NCI-H82 treated with DMSO at 0.1 percent for 48 hours (cell line): Measurements from ENCODE around the gene MRPL21.
"Not testable (repeated sequence)": the region's sequence is repeated elsewhere in the genome, so short reads cannot be mapped to it uniquely, and the experiment has no call there.

ENCODE experiments used
- DNase-seq: peaks from one replicate; lab custom pipeline; 2025; ENCODE audit not compliant: unreplicated experiment; lab: John Stamatoyannopoulos, UW

Gene MRPL21

DNA sequence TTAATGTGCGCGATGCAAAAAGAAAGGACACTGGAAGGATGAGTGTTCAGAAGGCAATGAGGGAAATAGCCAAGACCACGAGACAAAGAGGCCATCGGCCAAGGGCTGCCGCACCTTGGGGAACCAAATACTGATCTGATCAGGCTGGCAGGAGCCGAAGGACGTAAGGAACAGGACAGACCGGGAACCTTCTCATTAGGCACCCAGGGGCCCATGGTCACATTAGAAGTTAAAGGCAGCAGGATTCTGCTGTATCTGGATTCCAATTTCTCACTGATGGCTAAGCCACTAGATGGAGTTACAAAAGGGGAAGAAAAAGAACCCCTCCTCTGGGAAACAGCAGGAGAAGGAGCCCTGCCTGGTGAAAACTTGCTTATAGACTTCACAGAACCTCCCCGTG, 33.2 kb downstream of the MRPL21 start:
- DNase-seq, result no peak

DNA sequence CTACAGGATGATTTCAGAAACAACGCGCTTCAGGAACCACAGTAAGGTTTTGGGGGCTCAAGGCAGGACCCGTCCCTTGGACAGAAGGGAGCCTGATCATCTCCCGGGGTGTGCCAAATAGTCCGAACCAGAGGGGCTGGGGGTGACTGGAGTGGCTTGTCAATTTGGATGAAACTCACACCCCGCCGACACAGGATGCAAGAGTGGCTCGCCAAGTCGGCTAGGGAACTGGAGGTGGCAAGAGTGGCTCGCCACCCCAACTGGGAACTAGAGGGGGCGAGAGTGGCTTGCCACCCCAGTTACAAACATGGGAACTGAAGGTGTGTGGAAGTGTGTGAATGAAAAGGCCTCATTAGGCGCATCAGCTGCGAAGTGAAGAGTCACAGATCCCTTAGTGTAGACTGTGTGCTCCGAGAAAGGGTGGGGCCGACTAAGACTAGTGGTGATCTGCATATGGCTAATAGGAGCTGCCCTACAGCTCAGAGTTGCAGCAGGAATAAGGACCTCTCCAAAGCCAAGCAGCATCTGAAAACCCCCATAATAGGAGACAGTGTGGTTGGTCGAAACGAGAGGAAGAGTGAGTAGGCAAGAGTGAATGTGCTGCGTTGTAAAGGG, 35.3 kb downstream of the MRPL21 start:
- DNase-seq, result no peak

DNA sequence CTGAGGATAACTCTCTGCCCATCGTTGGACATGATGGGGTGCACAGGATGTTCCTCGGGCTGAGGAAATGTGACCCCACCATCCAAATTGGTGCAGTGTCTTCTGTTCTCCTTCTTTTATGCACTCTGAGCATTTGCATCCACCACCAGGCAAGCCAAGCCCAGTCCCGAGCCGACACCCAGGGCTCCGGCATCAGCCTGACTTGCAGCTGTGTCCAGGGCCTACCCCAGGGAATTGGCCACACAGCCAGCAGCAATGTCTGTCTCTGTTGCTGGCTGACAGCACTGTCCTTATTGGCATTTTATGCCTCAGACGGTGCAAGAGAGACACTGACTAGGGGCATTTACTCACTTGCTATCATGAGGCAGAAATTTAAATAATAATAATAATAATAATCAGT, 36.6 kb downstream of the MRPL21 start:
- DNase-seq, result no peak

DNA sequence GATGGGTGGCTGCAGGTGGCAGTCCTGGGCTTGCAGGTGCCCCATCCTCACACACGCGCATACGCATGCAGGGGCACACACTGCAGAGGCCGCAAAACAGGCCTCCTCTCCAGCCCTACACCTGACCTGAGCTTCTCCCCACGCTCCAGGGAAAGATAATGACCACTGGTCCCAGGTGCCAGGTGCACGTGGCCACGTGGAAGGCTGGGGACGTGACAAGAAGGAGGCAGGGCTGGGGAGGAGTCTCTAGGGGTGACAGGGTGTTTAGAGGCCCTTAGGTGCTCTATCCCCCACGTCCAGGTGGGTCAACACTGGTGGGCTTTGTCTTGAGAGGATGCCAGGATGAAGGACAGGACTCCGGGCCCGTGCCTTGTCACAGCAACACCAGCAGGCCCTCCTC, 38.4 kb downstream of the MRPL21 start:
- DNase-seq, result no peak

DNA sequence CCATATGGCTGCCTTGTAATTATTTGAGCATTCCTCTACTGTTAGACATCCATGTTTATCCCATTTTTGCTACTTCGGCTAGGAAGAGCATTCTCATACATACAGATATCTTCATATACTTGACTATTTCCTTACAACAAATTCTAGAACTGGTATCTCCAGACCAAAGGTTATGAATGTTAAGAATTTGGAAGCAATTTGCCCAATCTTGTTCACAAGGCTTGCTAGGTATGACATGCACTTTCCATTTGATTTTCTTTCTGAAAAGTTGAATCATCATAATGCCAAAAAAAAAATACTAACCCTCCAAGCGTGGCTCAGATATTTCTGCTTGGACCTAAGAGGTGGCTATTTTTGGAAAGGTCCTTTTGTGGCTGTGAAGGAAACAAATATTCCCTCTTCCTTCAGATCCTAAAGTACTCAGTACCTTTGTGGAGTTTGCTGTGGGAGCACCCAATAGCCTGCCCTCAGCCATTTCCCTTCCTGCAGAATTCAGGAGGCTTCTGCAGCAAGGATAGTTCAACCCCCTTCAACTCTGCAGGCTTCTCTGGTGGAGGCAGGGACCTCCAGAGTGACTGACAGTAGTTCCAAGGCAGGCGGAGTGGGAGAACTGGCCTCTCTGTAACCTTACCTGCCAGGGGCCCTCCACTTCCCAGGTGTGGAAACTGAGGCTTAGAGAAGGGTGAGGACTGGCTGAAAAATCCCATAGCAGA, 39.9 kb downstream of the MRPL21 start:
- DNase-seq, result no peak

DNA sequence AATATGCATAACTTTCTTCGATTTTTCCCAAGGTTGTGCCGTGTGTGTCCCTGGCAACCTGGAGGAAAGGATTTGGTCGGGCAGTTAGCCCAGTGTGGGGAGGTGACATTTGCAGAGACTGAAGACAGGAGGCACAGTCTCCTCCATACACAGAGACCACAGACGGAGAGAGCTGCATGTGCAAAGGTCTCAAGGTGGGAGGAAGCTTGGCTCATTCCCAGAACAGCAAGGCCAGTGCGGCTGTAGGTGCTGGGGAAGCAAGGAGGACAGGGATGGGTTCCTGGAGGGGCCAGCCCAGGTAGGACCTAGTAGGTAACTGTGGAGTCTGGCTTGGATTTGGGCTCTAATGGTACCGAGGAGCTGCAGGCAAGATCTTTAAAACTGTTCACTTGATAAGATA, 41.2 kb downstream of the MRPL21 start:
- no peak for DNase-seq

DNA sequence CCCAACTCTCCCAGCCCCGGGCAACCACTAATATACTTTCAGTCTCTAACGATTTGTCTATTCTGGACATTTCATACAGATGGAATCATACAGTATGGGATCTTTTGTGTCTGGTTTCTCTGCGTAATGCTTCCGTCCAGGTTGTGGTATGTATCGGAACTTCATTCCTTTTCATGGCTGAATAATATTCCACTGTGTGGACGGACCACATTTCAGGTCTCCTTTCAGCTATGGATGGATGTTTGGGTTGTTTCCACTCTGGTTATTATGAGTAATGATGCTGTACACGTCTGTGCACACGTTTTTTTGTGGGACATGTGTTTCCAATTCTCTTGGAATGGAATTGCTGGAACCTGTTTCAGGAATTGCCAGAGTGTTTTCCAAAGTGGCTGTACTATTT, 44.5 kb downstream of the MRPL21 start:
- no peak for DNase-seq

DNA sequence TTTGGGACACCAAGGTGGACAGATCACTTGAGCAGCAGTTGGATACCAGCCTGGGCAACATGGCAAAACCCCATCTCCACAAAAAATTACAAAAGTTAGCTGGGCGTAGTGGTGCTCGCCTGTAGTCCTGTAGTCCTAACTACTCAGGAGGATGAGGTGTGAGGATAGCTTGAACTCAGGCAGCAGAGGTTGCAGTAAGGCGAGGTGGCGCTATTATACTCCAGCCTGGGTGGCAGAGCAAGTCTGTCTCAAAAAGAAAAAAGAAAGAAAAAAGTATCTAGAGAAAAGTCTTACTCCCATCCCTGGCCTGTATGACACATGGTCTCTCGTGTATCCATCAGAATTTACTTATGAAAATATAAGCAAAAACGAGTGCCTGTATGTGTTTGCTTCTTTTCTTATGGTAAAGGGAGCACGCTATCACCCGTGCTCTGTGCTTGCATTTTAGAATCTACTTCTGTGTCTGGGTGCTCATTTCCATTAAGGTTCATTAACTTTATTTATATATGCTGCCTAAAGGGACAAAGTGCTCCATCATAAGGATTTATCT, 46.5 kb downstream of the MRPL21 start:
- no peak for DNase-seq

DNA sequence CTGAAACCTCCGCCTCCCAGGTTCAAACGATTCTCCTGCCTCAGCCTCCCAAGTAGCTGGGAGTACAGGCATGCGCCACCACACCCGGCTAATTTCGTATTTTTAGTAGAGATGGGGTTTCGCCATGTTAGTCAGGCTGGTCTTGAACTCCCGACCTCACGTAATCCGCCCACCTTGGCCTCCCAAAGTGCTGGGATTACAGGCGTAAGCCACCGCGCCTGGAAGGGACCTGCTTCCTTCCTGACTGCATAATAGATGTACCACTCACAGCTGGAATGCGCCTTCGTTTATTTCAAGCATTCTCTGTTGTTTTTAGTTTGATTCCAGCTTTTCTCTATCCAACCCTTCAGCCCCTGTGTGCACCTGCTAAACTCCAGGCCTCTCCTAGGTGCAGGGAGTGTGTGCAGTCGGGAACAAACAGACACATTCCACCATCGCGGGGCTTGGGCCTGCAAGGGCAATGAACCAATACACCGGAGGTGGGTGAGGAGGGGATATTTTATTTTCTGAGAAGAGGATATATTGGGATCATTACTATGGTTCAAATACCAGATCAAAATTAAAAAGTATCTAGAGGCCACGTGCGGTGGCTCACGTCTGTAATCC, 47.1 kb downstream of the MRPL21 start:
- DNase-seq, result not testable (repeated sequence)

DNA sequence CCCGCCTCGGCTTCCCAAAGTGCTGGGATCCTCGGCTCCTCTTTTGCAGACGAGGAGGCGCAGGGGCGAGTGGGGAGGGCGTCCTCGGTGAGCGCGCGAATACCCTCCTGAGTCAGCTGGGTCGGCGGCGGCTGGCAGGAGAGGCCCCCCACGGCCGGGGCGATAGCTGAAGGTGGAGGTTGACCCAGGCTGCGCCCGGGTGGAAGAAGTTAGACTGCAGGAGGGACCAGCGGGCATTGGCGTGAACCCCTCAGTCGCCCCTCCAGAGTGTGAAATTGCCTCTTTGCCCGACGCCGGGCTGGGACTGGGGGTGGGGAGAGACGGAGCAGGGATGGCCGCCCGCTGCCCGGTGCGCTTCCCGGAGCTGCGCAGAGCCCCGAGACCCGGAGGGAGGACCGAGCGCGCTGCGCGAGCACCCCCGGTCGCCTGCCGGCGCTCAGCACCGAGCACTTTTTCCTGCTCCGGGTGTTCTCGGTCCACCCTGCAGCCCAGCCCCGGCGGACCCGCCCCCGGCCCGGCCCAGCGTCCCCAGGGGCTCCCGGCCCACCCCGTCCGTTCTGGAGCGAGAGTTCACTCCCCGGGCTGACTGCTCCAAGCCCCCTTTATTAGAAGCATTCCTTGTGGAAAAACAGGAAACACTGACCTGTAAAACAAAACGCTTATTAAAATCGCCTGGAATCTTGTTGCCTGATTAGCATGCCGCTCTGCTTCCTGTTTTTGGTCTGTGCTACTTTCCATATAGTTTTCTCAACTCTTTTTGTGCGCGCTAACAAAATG, 48.2 kb downstream of the MRPL21 start:
- DNase-seq, result no peak

DNA sequence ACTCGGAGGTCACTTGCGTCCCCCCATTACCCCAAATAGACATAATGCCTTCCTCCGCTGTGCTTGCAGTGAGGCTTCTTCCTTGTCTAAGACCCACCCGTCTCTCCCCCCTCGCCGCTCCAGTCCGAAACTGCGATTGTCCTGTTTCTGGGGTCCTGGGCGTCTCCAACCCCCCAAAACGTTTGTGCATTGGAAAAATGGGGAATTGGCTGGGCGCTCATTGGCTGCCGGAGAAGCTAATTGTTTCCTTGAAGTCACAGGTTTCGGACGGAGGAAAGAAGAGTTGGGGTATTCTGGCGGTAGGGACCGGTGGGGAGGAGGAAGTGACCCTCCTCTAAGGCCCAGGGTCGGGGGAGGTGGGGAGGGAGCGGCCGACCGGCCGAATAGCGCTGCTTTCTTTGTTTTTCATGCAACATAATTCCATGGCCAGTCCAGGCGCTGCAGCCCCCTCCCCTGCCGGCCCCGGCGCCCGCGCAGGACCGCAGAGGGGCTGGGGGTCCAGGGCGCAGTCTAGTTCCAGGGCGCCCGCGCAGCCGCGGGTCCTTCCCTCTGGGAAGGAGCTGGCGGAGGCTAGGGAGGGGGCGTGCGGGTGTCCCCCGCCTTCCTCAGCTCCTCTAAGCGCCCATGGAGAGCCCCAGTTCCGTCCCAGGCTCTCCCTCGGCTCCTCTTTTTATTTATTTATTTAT, 49.2 kb downstream of the MRPL21 start:
- no peak for DNase-seq

DNA sequence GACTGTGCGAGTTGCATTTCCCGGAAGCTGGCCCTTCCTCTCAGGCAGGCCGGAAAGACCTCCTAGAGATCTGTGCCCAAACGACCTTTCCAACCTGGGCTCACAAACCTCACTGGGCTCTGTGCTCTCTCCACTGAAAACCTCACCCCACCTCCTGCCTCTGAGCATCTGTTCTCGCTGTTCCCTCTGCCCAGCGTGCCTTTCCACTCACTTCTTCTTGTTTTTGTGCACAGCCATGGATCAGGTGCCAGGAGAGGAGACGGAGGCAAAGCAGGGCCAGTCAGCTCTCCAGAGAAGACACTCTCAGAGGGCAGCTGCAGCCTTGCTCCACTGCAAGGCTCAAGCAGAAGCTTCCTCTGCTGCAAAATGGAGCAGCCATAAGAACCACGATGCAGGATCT, 51.0 kb downstream of the MRPL21 start:
- DNase-seq, result no peak

DNA sequence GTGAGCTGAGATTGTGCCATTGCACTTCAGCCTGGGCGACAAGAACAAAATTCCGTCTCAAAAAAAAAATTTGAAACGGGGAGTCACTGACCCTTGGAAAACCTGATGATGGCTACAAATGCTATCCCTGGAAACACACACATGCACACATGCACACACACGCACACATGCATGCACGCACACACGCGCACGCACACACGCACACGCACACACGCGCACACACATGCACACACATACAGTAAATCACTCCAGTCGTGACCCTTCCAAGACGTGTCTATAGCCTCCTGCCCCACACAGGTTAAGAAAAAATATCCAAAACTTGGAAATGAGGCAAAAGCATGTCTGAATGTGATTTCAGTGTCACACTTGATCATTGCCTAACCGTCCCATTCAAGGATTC, 55.2 kb downstream of the MRPL21 start:
- no peak for DNase-seq

DNA sequence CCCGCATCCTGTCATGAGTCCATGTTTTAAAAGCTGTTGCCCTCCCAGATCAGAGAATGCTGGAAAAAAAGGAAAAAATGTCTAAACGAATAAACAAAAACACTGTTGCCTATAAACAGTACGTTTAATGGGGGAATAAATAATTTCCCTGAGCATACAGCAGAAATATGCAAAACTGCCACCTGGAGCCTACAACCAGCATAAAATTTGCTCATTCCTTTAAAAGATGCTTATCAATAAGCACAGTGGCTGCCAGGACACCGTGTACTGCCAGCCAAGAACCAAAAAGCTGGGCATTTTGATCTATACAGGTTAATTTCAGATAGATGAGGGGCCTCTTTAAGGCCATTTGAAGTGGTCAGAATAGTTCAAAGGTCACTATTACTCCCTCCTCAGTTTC, 56.2 kb downstream of the MRPL21 start:
- no peak for DNase-seq

DNA sequence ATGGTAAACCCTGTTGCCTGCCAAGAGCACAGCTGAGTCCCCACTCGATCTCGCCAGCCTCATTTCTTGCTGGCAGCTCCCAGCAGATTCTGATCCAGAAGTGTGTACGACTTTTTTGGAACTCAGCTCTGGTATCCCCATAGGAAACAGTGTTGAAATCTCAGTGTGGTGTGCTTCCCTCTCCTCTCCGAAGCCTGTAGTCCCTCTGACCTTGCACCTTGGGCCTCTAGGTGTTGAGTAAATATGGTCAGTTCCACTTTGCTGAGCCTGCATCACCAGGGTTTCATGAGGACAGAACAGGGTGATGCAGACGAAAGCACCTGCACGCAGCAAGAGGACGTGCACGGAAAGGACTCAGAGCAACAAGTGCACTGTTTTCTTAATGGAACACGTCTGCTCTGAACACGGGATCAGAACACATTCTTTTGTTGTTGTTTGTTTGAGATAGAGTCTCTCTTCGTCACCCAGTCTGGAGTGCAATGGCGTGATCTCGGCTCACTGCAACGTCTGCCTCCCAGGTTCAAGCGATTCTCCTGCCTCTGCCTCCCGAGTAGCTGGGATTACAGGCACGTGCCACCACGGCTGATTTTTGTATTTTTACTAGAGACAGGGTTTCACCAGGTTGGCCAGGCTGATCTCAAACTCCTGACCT, 58.2 kb downstream of the MRPL21 start:
- DNase-seq, result no peak

DNA sequence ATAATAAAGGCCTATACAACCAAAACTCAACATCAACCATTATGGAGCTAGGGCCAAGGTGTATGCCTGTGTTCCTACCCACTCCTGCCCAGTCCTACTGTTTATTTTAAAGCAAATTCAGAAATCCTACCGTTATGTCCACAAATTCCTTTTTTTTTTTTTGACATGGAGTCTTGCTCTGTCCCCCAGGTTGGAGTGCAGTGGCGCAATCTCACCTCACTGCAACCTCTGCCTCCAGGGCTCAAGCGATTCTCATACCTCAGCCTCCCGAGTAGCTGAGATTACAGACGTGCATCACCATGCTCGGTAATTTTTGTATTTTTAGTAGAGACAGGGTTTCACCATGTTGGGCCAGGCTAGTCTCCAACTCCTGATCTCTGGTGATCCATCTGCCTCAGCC, 58.8 kb downstream of the MRPL21 start:
- no peak for DNase-seq

DNA sequence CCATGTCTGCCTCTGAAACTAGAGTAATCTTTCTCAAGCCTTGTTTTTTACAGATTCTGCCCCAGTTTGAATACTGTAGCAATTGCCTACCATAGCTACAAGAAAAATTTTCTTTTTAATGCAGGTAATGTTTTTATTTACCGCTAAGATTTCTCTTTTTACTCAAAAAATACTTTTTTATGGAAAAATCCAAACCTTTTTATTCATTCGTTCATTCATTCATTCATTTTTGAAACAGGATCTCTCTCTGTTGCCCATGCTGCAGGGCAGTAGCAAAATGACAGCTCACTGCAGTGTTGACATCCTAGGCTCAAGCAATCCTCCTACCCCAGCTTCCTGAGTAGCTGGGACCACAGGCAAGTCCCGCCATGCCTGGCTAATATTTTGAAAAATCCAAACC, 59.3 kb downstream of the MRPL21 start:
- DNase-seq, result no peak

DNA sequence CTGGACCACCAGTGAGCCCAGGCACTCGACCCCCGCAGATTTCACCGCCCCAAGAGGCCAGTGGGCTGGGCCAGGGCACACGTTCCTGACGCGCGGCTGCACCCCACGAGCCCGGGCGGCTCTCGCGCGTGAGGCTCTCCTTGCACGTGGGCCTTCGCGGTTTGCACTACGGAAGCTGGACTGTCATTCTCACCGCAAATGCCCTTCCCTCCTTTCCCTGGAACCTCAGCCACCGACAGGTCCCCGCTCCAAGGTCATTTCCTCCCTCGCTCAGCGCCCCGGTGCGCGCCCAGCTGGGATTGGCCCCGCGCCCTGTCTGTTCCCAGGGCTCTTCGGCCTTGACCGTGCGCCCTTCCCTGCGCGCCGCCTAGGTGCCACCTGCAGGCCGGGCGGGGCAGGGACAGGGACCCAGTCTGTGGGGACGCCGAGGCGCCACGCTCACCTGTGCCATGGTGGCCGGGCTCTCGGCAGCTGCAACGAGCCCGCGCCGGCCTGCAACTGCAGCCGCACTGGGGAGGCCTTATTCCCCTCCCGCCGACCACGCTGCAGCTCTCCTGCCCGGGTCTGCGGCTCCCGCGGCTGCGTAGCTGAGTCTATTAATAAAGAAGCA, 59.8 kb downstream of the MRPL21 start:
- peak; percentile 5 for DNase-seq

DNA sequence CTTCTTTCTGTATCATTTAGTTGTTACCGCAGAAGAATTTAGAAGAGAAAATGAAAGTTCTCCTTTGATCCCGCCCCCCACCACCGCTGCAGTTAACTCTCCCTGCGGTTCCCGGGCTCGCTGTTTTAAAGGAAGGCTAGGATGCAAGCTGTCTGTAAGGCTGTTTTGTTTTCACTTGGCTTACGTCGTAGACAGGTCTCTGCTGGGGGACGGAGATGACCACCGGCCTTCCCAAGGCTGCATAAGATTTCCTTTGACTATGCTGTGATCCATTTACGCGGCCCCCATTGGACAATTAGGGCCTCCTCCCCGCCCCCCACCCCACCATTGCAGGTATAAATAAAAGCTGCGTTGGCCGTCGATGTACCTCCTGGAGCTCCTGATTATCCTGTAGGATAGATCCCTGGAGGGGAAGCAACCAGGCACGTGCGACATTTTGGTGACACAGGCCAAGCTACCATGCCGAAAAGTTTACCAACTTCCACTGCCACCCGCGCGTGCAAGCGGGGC, 60.5 kb downstream of the MRPL21 start:
- no peak for DNase-seq
